Inflammatory macrophage treated with lipopolysaccharide for 1 hour (primary cell): ENCODE data around the gene KRT78.

Experiments
- DNase-seq, 2 donors: peaks; one replicate each; pipeline ENCODE4 v3.0.0-alpha.2; 2020 to 2022

Gene KRT78

DNA sequence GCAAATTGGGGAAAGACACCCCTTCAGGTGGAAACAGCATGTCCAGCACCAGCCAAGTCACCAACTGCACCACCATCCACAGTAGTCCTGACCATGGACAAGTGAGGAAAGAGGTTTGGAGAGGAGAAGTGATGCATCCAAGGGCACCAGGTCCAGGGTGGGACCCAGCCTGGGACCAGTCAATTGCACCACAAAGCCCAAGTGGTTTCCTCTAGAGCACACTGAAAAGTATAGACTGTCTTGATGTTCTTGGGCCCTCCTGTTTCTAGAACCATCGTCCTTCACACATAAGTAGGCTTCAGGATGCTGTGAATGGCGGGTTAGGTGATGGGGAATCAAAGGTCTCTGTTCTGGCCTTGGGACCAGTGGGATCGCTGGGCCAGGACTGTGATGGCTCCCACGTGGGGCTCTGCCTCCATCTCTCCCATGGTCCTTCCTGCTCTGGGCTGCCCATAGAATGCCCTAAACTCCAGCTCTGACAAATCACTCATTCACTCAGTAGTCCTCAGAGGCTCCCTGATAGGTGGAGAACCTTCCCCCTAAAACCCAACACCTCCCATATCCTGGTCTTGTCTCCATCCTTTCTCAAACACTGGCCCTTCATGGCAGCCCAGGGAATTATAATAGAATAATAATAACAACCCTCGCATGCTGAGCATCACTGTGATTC is 23.9 kb downstream of the KRT78 start:
- DNase-seq, result no peak

DNA sequence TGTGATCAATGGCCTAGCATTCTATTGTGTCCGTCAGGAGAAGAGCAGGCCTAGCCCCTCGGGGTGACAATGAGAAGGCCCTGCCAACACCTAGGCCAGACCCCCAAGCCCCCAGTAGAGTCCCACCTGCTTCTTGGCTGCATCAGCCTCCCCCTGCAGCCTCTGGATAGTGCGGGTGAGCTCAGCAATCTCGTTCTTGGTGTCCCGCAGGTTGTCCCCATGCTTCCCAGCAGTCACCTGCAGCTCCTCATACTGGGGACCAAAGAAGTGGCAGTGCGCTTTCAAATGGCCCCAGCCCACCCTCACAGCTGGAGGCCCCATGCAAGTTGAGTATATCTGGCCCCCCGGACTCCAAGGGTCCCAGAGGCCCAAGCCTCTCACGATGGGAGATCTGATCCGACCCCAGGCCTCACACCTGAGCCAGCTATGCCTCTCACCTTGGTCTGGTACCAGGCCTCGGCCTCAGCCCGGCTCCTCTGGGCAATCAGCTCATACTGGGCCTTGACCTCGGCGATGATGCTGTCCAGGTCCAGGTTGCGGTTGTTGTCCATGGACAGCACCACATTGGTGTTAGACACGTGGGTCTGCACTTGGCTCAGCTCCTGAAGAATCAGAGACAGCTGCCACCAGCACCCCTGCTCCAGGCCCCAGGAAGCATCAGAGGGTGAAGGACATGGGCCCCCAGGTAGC is 24.9 kb downstream of the KRT78 start:
- no peak for DNase-seq

DNA sequence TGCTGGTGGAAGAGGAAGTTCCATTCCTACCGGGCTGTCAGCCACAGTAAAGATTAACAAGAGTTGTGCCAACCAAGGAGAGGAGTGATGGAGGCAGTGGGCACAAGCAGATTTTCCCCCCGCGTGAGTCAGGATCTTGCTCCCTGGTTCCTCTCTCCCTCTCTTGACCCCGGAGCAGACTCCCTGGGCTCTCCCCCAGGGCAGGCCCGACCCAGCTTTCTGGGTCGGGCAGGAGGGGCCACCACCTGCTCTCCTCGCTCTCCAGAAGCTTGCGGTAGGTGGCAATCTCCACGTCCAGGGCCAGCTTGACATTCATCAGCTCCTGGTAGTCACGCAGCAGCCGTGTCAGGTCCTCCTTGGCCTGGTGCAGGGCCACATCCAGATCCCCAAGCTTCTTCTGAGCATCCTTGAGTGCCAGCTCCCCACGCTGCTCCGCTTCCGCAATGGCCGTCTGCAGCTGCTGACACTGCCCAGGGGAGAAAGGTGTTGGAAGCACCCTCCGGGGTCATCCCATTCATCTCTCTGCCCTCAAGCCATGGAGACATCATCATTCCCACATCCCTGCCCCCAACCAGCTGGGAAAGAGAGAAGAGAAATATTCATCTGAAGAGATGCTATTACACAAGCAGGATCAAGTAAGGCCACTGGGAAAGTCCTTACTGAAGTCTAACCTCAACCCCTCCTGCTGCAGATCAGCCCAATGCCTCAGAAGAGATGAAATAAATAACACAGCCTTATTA is 25.9 kb downstream of the KRT78 start:
- DNase-seq, result no peak

DNA sequence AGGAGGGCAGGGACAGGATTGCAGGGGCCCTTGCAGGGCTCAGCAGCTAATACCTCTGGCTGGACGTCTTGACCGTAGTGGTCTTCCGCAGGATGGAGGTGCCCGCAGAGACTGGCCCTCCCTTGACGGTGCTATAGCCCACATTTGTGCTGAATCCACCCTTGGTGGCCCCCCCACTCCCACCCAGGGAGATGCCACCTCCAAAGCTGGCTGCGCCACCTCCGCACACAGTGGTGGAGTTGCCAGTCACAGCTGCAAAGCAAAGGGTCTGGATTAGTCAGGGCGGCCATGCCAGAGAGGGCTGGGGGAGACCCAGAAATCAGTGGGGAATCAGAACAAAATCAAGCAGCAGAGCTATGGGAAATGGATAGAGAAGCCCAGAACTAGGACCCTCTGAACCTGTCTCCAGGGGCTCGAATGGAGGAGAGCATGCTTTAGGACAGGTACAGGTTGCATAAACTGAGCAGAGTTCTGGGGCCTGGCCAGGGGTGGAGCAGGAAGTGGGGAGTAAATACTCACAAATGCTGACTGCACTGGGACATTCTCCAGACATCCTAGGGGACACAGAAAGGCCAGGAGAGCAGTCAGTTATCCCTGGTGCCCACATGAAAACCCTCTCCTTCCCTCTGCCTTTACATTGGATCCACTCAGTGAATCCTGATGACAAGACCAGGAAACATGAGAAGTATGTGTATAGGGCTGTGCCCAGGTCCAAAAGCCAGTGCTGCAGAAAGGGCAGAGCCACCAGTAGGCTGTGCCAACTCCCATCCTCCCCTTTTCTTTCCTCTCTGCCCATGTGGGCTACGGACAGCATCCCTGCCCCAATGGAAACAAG is 26.8 kb downstream of the KRT78 start:
- DNase-seq, result no peak

DNA sequence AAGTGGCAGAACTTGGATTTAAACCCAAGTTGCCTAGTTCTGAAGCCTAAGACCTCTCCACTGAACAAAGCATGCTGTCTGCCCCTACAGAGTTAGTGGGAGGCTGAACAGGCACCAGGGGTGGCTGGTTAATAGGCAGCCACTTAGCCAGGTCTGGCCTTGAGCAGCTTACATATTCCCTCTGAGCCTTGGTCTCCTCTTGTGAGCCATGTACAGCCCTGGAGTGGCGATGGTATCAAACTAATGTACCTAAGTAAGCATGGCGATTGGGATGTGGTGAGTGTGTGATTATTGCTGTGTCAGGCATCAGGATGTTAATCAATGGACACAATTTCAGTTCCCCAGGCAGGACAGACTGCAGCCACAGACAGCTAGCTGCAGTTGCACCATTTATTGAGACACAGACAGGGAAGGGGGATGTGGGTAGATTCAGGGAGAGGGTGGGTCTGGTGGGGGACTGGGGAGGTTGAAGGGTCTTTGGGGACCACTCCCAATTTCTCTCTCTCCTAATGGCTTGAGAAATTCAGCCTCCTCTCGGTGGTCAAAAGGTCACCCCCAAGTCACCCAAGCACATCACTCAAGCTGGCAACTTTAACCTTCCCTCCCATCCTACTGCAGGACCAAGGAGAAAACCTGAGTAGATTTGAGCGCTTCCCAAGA is 27.6 kb downstream of the KRT78 start:
- no peak for DNase-seq

DNA sequence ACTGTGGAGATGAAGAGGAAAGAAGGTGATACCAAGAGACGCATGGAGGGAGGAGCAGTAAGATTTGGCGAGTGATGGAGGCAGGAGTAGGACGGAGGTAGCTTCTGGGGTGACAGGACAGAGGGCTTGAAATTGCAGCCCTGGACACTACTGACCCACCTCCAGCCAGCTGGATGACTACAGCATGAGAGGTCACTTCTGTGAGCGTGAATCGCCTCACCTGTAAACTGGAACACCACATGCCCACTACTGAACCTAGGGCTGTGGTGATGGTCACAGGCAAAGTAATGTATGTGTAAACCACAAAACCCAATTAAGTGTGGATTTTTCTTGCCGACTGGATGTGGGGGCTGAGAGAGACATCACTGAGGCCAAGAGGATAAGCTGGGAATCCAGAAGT is 28.3 kb downstream of the KRT78 start:
- DNase-seq, result no peak

DNA sequence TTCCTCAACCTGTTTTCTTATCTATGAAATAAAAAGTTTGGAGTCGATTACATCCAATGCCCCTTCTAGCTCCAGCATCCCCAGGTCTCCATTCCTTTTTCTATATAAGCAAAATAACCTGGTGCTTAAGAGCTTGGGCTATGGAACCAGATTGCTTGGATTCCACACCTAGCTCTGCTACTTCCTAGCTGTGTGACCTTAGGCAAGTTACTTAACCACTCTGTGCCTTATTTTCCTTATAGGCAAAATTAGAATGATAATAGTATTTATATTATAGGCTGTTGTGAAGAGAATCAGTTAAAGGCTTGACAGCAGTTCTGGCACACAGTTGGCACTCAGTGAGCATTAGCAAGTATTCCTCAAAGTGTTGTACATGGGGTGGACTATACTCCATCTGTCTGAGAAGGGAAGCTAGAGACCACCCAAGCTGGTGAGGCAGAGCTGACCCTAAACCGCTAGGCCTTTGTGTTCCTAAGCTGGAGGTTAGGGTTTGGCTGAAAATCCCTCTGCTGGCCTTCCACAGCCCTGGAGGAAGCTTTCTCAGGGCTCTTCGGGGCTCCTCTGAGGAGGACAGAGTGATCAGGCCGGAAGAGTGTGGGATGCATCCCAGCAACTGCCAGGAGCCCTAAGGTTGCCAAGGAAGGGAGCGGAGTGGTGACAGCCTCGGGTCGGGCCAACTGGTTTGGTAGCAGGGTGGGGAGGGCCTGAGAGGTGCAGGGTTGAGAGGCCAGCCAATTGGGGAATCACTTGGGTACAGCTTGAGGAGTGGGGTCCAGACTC is 28.9 kb downstream of the KRT78 start:
- DNase-seq, result no peak

DNA sequence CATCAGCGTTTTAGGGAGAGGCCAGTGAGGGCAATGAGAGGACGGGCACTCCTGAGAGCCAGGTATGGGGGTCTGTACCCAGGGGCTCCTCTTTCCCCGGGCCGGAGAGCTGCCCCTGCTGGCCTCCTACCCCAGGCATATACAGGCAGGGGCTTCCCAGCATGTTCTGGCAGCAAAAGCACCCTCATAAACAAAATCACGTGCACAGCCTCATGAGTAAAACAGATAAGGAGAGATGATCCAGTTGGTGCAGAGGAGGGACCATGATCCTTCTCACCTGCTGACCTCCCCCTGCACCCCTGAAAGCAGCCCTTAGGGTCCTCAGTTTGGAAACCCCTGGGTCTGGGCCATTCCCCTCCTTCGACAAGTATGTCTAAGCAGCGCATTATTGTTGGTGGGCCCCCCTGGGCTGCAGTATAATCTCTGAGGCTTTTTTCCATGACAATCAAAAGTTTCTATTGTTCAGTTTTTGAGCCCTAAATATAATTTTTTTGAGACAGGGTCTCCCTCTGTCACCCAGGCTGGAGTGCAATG is 29.8 kb downstream of the KRT78 start:
- no peak for DNase-seq

DNA sequence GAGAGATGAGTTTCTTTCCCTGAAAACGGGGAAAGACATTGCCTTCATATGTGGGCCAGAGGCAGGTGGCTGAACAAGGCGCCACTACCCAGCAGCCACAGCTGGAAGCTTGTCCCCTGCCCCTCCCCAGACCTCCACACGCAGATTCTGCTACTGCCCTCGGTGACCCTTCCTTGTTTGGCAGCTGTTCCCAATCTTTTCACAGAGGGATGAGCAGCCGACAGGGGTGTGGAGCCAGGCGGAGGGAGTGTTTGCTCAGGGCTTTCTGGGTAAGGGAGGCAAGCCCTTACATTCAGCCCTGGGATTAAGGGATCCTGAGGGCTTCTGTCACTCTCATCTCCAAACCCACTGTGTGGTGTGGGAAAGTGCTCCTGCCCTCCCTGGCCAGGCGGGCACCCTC is 30.4 kb downstream of the KRT78 start:
- DNase-seq, result no peak

DNA sequence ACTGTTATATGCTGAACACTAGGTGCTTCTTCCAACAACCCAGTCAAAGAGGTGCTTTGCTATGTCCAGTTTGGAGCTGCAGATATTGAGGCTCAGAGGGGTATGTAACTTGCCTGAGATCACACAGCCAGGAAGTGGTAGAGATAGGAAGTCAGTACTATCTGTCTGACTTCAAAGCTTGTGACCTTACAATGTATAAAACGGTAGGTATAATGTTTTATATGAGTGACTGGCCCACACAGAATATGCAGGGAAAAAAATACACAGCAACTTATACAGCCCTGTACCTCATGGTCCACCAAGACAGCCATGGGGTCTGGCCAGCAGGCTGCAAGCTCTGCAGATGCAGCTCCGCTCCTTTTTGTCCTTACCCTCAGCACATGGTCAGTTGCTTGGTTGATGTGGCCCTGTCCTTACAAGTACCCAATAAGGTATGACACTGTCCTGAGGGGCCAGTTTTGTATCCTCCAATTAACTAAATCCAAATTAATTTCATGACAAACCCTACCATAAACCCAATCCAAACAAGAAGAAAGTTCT is 31.0 kb downstream of the KRT78 start:
- DNase-seq, result no peak

DNA sequence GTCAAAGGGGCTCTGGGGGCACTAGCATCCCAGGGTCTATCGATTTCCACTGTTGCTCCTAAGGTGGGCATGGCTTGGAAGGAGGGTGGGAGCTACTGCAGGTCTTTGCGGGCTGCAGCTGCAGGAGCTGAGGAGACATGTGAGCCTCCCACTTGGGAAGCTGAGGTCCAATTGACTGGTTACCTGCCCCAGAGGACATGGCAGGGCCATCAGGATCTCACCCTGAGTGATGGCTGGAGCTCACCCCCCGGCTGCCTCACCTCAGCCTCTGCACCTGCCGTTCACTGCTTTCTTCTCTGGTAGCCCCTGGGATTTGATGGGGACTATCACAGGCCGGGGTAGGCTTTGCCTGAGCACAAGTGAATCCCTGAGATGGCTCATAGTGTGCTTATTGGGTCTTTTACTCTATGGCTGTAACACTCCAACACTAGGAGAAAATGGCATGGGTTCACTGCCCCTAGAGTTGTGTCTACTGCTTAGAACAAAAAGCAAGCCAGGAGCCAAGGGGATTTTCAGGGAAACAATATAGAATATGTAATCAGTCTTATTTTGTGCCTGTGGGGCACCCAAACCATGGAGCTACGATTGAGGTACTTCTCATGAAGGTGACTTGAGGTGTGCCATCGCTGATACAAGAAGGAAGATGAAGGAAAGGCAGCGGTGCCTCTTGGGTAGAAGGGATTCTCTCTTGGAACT is 31.6 kb downstream of the KRT78 start:
- no peak for DNase-seq

DNA sequence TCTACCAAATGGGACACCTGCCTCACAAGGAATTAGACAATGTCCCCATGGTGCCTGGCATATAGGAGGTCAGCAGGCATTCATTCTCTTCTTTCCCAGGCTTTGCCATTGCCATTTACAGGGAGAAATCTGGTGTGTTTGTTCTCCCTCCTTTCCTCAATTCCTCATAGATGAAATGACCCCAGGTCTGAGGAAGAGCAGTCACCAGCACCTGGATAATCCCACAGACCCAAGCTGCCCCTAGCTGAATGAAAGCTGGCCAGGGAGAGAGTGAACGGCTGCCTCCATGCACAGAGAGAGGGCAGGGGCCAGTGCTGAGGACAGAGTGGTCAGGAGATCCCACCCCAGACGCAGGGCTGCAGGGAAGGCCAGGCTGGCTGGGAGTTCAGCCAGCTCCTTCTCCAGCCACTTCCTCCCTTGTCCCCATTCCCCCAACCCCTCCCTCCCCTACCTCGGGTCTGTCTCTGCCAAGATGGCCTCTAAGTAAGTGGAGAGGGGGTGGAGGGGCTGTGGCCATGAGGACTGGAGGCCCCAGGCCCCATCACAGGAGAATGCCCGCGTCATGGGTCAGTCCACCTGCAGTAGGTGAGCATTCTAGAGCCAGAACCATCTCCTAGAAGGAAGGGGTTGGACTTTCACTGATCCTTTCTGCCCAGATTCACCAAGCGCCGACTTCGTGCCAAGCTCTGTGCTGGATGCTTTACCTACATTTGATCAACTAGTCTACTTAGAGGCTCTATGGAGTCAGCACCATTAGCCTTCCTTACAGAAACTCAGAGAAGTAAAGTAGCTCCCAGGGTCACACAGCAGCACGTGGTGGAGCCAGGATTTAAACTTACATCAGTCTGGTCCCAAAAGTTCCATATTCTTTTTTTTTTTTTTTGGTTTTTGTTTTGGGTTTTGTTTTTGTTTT is 32.9 kb downstream of the KRT78 start:
- no peak for DNase-seq

DNA sequence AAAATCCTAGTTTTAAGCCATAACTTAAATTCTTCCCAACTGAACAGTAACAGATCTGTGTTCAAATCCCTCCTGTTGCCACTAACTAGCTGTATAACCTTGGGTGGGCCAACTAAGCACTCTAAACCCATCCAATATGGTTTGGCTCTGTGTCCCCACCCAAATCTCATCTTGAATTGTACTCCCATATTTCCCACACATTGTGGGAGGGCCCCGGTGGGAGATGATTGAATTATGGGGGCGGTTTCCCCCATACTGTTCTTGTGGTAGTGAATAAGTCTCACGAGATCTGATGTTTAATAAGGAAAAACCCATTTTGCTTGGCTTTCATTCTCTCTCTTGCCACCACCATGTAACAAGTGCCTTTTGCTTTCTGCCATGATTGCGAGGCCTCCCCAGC is 33.6 kb downstream of the KRT78 start:
- no peak for DNase-seq

DNA sequence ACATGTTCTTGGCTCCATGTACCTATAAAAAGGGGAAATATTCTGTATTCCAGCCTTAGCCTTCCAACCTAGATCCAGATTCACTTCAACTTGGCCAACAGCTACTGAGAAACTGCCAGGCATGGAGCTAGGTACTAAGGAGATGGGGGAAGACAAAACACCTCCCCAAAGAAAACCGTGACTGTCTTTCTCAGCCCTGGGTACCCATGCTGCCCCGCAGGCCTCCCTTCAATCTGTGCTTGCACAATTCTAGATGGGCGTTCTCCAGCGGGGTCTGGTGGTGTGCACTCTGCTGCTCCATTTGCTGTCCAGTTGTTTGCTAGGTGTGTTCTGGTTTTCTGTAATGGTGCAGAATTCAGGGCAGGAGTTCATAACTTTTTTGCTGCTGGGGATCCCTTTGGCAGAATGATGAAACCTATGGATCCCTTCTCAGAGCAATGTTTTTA is 34.1 kb downstream of the KRT78 start:
- DNase-seq, result no peak

DNA sequence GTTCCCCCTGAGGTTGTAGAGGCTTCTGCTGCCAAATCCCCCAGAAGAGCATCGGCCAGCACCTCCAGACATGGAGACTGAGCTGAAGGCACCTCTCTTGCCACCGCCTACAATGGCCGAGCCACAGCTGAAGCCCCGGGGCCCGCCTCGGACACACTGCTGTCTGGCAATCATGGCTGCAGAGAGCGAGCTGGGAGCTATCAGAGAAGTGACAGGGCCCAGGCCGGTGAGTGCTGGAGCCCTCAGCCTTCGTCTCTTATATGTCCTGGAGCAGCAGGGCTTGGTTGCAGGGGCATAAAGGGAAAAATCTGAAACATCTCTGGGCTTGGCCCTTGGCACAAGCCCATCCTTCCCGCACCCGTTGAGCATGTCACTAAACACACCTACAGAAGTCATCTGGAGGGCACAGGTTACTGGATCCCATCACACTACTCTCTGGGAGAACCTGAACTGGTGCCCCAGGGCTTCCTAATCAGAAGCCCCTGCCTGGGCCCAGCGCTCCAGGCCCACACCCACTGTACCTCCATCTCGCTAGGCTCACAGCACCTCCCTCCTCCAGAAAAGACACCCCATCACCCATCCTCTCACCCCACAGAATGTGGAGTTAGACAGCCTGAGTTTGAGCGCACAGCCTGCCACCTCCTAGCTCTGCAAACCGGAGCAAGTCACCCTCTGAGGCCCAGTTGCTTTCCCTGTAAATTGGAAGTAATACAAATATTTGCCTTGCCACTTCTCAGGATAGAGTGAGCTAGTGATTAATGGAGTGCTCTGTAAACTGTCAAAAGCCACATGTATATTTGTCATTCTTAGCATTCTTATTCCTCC is 34.7 kb downstream of the KRT78 start, which contains the start of gene KRT4:
Gene KRT4, minus strand, starts transcription at position 232 of the 825 bp plus-strand sequence. Its CDS starts 58 bp downstream, at position 174.
- no peak for DNase-seq

DNA sequence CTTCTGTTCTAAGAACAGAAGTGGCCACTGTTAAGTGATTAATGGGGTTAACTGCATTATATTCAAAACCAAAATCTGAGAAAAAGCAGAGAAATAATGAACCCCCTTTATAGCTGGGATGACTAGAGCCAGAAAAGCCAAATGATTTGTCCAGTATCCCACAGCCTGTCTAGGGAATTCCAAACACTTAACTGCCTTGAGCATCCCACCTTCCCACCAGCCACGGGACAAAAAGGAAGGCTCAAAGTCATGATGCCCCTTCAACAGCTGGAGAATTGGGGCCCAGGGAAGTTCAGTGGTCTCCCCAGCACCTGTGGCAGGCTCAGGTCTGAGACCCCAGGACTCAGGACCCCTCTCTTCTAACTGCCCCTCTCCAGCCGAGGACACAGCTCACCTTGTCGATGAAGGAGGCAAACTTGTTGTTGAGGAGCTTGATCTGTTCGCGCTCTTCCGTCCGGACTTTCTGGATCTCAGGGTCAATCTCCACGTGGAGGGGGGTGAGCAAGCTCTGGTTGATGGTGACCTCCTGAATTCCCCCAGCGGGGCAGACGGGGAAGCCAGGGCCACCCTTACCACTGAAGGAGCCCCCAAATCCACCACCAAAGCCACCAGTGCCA is 35.5 kb downstream of the KRT78 start:
- no peak for DNase-seq

DNA sequence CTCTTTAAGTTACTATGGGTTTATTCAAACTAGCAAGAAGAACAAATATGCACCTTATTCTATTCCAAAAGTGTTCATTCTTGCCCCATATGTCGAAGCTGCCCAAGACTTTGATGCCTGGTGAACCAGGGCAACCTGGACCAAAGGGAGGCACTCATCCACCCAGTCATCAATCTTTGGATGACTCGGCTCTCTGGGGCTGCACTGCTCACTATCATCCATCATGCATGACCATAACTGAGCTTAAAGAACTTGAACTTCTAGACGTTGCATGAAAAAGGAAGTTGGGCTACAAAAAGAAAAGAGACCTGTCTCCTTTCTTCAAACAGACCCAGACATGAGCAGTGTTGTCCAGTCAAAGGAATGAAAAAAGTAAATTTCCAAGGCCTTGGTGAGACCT is 36.0 kb downstream of the KRT78 start:
- no peak for DNase-seq

DNA sequence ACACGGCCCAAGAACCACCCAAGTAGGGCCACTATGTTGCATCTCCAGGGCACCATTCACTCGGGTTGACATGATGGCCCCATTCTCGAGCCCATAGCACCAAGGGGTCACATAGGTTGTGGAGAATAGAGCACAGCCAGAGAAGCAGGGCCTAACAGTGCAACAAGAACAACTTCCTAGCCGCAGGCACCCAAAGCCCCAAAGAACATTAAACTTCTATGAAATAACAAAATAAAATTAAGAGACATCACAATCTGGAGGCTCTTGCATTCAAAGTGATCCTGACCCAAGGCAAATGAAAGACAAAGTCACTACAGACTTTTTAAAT is 36.8 kb downstream of the KRT78 start:
- DNase-seq, result no peak
